GM12873 (cell line): ENCODE results near the gene GORAB.

ENCODE experiments used
- CTCF ChIP-seq: IDR thresholded peaks from 2 replicates; pipeline ENCODE4 v1.5.1; 2012; ENCODE audit warnings: low read depth, mild to moderate bottlenecking, moderate library complexity, low read length, control low read depth; ENCODE audit not compliant: insufficient read depth; ENCODE audit errors: missing control alignments

GORAB gene

DNA sequence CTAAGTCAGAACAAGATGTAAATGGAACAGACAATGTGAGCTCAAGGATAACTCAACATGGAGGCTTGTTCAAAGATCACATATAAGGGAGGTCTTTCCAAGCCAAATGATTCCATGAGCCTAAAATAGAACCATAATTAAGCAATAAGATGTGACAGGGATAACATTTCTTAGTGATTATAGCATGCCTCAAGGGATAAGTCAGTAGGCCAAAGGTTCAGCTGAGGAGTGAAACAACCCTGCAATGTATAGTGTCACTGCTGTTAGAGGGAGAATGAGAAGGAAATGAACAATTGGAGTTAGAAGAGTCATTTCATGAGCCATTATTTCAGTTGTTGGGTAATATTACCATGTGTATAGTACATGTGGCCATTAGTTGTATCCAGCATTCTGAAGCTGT is 25.0 kb downstream of the GORAB start:
- no peak for TF ChIP-seq CTCF

DNA sequence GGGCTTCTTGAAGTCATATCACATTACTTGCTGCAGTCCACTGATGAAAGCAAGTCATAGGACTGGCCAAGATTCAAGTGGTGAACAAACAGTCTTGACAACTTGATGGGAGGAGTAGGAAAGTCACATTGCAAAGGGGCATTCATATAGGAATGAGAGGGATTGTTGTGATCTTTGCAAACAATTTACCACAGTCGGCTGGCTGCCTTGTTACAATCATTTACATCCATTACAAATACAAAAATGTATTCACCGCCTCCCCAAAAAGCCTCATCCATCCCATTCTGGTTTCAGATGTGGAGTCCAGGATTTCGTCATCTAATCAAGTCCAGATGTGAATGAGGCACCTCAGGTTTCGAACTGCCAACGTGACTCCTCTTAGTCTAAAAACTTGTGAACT is 26.8 kb downstream of the GORAB start:
- no peak for TF ChIP-seq CTCF

GRCh38 chr1:170559166-170559565 is 27.2 kb downstream of the GORAB start:
- no peak for TF ChIP-seq CTCF

GRCh38 chr1:170560681-170561285 is 28.8 kb downstream of the GORAB start:
- TF ChIP-seq CTCF, result no peak

- no peak for TF ChIP-seq CTCF
Measured at GRCh38 chr1:170562646-170563338, 30.8 kb downstream of the GORAB start.

GRCh38 chr1:170567214-170567613 is 35.2 kb downstream of the GORAB start:
- no peak for TF ChIP-seq CTCF

GRCh38 chr1:170568197-170568596 is 36.2 kb downstream of the GORAB start:
- TF ChIP-seq CTCF, result peak; percentile 11
